GM12872 (cell line): ENCODE results near the gene HIPK2.

Experiments used
- CTCF ChIP-seq: IDR thresholded peaks from 3 replicates; pipeline ENCODE4 v1.5.1; 2011; ENCODE audit warnings: low read depth, mild to moderate bottlenecking, low read length, moderate library complexity; ENCODE audit not compliant: insufficient read depth

The HIPK2 gene

GRCh38 chr7:139657725-139658124, 120.1 kb downstream of the HIPK2 start:
- no peak for TF ChIP-seq CTCF

- TF ChIP-seq CTCF: no peak
Measured at GRCh38 chr7:139656387-139656786, 121.4 kb downstream of the HIPK2 start.

GRCh38 chr7:139655305-139655704, 122.5 kb downstream of the HIPK2 start:
- no peak for TF ChIP-seq CTCF

- no peak for TF ChIP-seq CTCF
Measured at GRCh38 chr7:139654276-139655181, 123.3 kb downstream of the HIPK2 start.

- TF ChIP-seq CTCF: no peak
Measured at GRCh38 chr7:139651914-139652313, 125.9 kb downstream of the HIPK2 start.

GRCh38 chr7:139651308-139651707, 126.5 kb downstream of the HIPK2 start:
- TF ChIP-seq CTCF: no peak

GRCh38 chr7:139650429-139651100, 127.2 kb downstream of the HIPK2 start:
- no peak for TF ChIP-seq CTCF
